ENCODE data around the gene RBKS. TPM values are rescaled to one million over a fixed set of nuclear protein-coding genes. Genes with fewer than 3 reads are reported as not detected.
A peak's percentile ranks its signal among the peaks of the same experiment; 100 is the strongest.

RBKS gene
- total and polyA plus RNA-seq, 10 donors, result 1.00 to 5.1 (median 2.6) TPM

GRCh38 chr2:27781496-27781895 lies 108.7 kb downstream of the RBKS start:
- peaks cover 0 to 35% (median 17%) of the 10 kb centered on the region in 6 donors for H3K4me1 ChIP-seq
- H3K27ac ChIP-seq, result no peak overlapping the region
- 94 to 98% (median 96%) methylated on average over 2 of the region's 2 CpGs for WGBS, 5 donors

GRCh38 chr2:27779417-27780055 lies 110.7 kb downstream of the RBKS start:
- Histone ChIP-seq H3K27ac (peak overlapping the region in 7 of 8 donors; percentile 57 to 83 (median 69)), H3K36me3 (peaks cover 0 to 74% (median 12%) of the 10 kb centered on the region in 6 donors), H3K9me3 (no peaks in the 10 kb centered on the region), H3K4me3 (no peak overlapping the region), H3K27me3 (replicated peaks in 1 of 7) (no peaks in the 10 kb centered on the region), H3K4me1 (peaks cover 0 to 53% (median 27%) of the 10 kb centered on the region in 6 donors)
- intact Hi-C loops (cut with DNase I; ENCODE audit: low total_unique reads), result loop anchor here (10.0 kb wide), 1 partner anchor 115 kb away; the partner anchor contains the start of genes BABAM2 and RBKS
- WGBS, 5 donors, result 66 to 81% (median 79%) methylated on average over 5 of the region's 5 CpGs
- no peak for DNase-seq
- no peak for TF ChIP-seq POLR2A (IDR thresholded peaks at IDR 0.05)
- no peak for TF ChIP-seq CTCF (IDR thresholded peaks at IDR 0.05 in 8 of 11, conservative IDR thresholded peaks at IDR 0.05 in 3 of 11)
- no peak for TF ChIP-seq POLR2AphosphoS5 (IDR thresholded peaks at IDR 0.05)

More at GRCh38 chr2:27781496-27781895, 108.7 kb downstream of the RBKS start:
- TF ChIP-seq CTCF (IDR thresholded peaks at IDR 0.05 in 8 of 11, conservative IDR thresholded peaks at IDR 0.05 in 3 of 11) (no peak), POLR2A (IDR thresholded peaks at IDR 0.05) (no peak), POLR2AphosphoS5 (IDR thresholded peaks at IDR 0.05) (no peak)
- DNase-seq, result no peak
- Histone ChIP-seq H3K9me3 (no peaks in the 10 kb centered on the region), H3K36me3 (peaks cover 0 to 58% (median 4%) of the 10 kb centered on the region in 6 donors), H3K4me3 (no peak overlapping the region), H3K27me3 (replicated peaks in 1 of 7) (no peaks in the 10 kb centered on the region)
- intact Hi-C loops (cut with DNase I; ENCODE audit: low total_unique reads), result no loop called here

GRCh38 chr2:27776696-27777095 lies 113.5 kb downstream of the RBKS start:
- H3K9me3 ChIP-seq, result no peaks in the 10 kb centered on the region
- H3K36me3 ChIP-seq, result peaks cover 0 to 73% (median 12%) of the 10 kb centered on the region in 6 donors
- H3K27me3 ChIP-seq (replicated peaks in 1 of 7), result no peaks in the 10 kb centered on the region
- TF ChIP-seq POLR2AphosphoS5 (IDR thresholded peaks at IDR 0.05) (no peak), CTCF (IDR thresholded peaks at IDR 0.05 in 8 of 11, conservative IDR thresholded peaks at IDR 0.05 in 3 of 11) (no peak), POLR2A (IDR thresholded peaks at IDR 0.05) (no peak)
- intact Hi-C loops (cut with DNase I; ENCODE audit: low total_unique reads), result loop anchor here (10.0 kb wide), 1 partner anchor 118 kb away; the partner anchor contains the start of genes BABAM2 and RBKS
- no peak for DNase-seq
- peak overlapping the region in 1 of 8 donors; percentile 12 for H3K27ac ChIP-seq
- peaks cover 18 to 80% (median 51%) of the 10 kb centered on the region in 6 donors for H3K4me1 ChIP-seq
- no peak overlapping the region for H3K4me3 ChIP-seq
- WGBS, 5 donors, result 88 to 97% (median 93%) methylated on average over 3 of the region's 3 CpGs

- TF ChIP-seq POLR2AphosphoS5 (IDR thresholded peaks at IDR 0.05) (no peak), POLR2A (IDR thresholded peaks at IDR 0.05) (no peak), CTCF (IDR thresholded peaks at IDR 0.05 in 8 of 11, conservative IDR thresholded peaks at IDR 0.05 in 3 of 11) (no peak)
- 71 to 84% (median 72%) methylated on average over 8 of the region's 8 CpGs for WGBS, 5 donors
- H3K27me3 ChIP-seq (replicated peaks in 1 of 7), result no peaks in the 10 kb centered on the region
- H3K4me1 ChIP-seq, result peaks cover 18 to 82% (median 54%) of the 10 kb centered on the region in 6 donors
- intact Hi-C loops (cut with DNase I; ENCODE audit: low total_unique reads), result loop anchor here (10.0 kb wide), 1 partner anchor 119 kb away; the partner anchor contains the start of genes BABAM2 and RBKS
- DNase-seq, result no peak
- H3K9me3 ChIP-seq, result no peaks in the 10 kb centered on the region
- H3K4me3 ChIP-seq, result no peak overlapping the region
- H3K36me3 ChIP-seq, result peaks cover 0 to 72% (median 12%) of the 10 kb centered on the region in 6 donors
- peak overlapping the region in 2 of 8 donors; percentile 0 to 4 for H3K27ac ChIP-seq
Observed at GRCh38 chr2:27776097-27776496, 114.1 kb downstream of the RBKS start.

Measured in spleen (tissue), 11 donors.